Vagina (tissue), 2 donors: ENCODE results near the gene RAPSN.

Source experiments
- POLR2A ChIP-seq, 2 donors: fragments of 450-650 bp; IDR thresholded peaks; one replicate each; pipeline ENCODE4 v1.6.1; 2017; ENCODE audit warnings: antibody characterized with exemption in 2 of 2, mild to moderate bottlenecking in 2 of 2, moderate library complexity in 2 of 2
- POLR2AphosphoS5 ChIP-seq, 2 donors: sonication (generic); formaldehyde crosslinking; IDR thresholded peaks; one replicate each; pipeline ENCODE4 v1.9.0; 2017; ENCODE audit warnings: antibody characterized with exemption in 2 of 2, mild to moderate bottlenecking in 2 of 2, low read depth in 1 of 2; ENCODE audit not compliant: insufficient read depth in 1 of 2
- TF ChIP-seq, protein P1 (sequence below), 3 experiments: fragments of 450-650 bp in 2 of 3; fragments of 200-600 bp in 1 of 3; sonication (generic) in 1 of 3; IDR thresholded peaks; one replicate each; pipeline ENCODE4 v1.5.1; 2017 to 2019; ENCODE audit warnings: antibody characterized with exemption in 3 of 3, mild to moderate bottlenecking in 2 of 3, moderate library complexity in 2 of 3

DNA sequence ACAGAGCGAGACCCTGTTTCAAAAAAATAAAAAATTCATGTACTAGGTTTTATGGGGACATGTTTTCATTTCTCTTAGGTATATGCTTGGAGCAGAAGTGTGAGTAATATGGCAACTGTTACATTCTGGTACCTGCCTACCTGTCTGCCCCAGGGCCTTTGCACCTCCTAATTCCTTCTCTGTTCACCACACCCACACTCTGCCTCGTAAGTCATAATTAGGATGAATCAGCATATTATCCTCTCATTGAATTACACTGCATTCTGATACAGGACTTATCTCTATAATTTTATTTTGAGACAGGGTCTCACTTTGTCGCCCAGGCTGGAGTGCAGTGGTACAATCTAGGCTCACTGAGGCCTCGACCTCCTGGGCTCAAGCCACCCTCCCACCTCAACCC is 3.1 kb upstream of the RAPSN start:
- TF ChIP-seq, protein P1, sequence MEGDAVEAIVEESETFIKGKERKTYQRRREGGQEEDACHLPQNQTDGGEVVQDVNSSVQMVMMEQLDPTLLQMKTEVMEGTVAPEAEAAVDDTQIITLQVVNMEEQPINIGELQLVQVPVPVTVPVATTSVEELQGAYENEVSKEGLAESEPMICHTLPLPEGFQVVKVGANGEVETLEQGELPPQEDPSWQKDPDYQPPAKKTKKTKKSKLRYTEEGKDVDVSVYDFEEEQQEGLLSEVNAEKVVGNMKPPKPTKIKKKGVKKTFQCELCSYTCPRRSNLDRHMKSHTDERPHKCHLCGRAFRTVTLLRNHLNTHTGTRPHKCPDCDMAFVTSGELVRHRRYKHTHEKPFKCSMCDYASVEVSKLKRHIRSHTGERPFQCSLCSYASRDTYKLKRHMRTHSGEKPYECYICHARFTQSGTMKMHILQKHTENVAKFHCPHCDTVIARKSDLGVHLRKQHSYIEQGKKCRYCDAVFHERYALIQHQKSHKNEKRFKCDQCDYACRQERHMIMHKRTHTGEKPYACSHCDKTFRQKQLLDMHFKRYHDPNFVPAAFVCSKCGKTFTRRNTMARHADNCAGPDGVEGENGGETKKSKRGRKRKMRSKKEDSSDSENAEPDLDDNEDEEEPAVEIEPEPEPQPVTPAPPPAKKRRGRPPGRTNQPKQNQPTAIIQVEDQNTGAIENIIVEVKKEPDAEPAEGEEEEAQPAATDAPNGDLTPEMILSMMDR (IDR thresholded peaks at IDR 0.05): no peak
- TF ChIP-seq POLR2A (IDR thresholded peaks at IDR 0.05): no peak
- no peak for TF ChIP-seq POLR2AphosphoS5 (IDR thresholded peaks at IDR 0.05; ENCODE audit: insufficient read depth in 1 of 2, low read depth in 1 of 2)
